NCI-H2107 treated with DMSO at 0.1 percent for 48 hours (cell line): ENCODE data around the gene C2orf49.

Experiments
- DNase-seq: peaks from one replicate; lab custom pipeline; 2025; ENCODE audit not compliant: unreplicated experiment; lab: John Stamatoyannopoulos, UW

Gene C2orf49

DNA sequence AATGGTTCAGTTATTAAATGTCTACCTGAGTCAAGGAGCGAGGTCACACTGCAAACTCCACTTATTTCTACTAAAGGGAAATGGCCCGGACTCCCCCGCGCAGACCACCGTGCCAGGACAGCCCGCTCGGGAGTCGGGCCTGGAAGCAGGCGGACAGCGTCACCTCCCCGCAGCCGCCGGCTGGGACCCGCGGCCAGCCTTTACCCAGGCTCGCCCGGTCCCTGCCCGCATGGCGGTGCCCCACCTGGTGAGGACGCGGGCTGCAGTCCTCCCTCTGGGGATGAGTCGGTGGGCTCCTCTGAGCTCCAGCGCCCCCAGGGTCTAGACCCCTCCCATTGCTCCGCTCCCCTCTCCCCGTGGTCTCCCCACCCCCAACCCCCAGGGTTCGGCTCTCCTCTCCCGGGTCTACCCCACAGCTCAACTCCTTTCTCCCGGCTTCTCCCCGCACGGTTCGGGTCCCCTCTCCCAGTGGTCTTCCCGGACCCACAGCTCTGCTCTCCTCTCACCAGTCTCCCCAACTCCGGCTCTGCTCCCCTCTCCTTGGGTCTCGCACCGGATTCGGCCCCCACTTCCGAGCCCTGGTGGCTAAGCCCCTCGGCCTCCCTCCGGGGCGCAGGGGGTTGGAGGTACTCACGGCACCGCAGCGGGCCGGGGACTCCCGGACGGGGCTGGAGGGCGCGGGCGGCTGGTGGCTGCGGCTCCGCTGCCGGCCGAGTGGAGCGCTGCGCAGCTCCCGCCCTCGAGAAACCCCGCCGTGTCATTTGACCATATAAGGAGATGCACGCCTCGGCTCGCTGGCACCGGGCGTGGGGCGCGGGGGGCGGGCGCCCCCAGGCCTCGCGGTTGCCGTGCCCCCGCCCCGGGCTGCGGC, 61.2 kb downstream of the C2orf49 start, which contains the start of gene FHL2:
FHL2 (minus strand) TSS at position 716 of the 871 bp plus-strand sequence. CDS start 12,535 bp downstream, outside the sequence.
- no peak for DNase-seq
